Keratinocyte (primary cell): ENCODE results near the gene CTDSPL. TPM values are rescaled to one million over a fixed set of nuclear protein-coding genes. Genes with fewer than 3 reads are reported as not detected.

Experiments used
- DNase-seq: peaks from one replicate; pipeline ENCODE4 v3.0.0-alpha.2; 2011; ENCODE audit warnings: low read depth, missing footprints, low spot score
- FAIRE-seq: peaks from 2 replicates; lab custom pipeline; 2011; peaks lifted over from hg19 to GRCh38; lab: Jason Lieb, UNC
- H2AFZ ChIP-seq: 2 replicates; pipeline ENCODE4 v1.6.0; 2012; ENCODE audit warnings: low read length, control low read depth, inconsistent platforms; ENCODE audit not compliant: control insufficient read depth
- H3K27ac ChIP-seq: 2 replicates; pipeline ENCODE4 v1.5.1; 2011; ENCODE audit warnings: low read length; ENCODE audit not compliant: control insufficient read depth, insufficient read depth
- H3K27me3 ChIP-seq: 3 replicates; pipeline ENCODE4 v1.6.0; 2011; ENCODE audit warnings: low read length; ENCODE audit not compliant: control insufficient read depth, insufficient read depth; ENCODE audit errors: extremely low read depth
- H3K36me3 ChIP-seq, 2 experiments: 2 replicates in 1 of 2; 3 replicates in 1 of 2; pipeline ENCODE4 v1.5.1; 2011; ENCODE audit warnings: low read length in 2 of 2, mild to moderate bottlenecking in 1 of 2; ENCODE audit not compliant: control insufficient read depth in 2 of 2, insufficient read depth in 2 of 2; ENCODE audit errors: extremely low read depth in 1 of 2
- H3K4me1 ChIP-seq: 3 replicates; pipeline ENCODE4 v1.5.1; 2011; ENCODE audit warnings: low read length; ENCODE audit not compliant: control insufficient read depth, insufficient read depth; ENCODE audit errors: extremely low read depth
- H3K4me2 ChIP-seq: 3 replicates; pipeline ENCODE4 v1.6.0; 2011; ENCODE audit warnings: low read depth, low read length; ENCODE audit not compliant: control insufficient read depth, insufficient read depth; ENCODE audit errors: extremely low read depth
- H3K4me3 ChIP-seq, 3 experiments: fragments of 200-600 bp in 1 of 3; sonication (generic) in 1 of 3; 2 replicates in 2 of 3; 3 replicates in 1 of 3; pipeline ENCODE4 v1.5.1; 2011 to 2016; ENCODE audit warnings: low read length in 3 of 3, mild to moderate bottlenecking in 3 of 3, control low read depth in 2 of 3, inconsistent platforms in 1 of 3, low read depth in 1 of 3, mixed read lengths in 1 of 3, mixed run types in 1 of 3, moderate library complexity in 1 of 3; ENCODE audit not compliant: control insufficient read depth in 2 of 3, insufficient read depth in 2 of 3; ENCODE audit errors: extremely low read depth in 1 of 3
- H3K79me2 ChIP-seq: 2 replicates; pipeline ENCODE4 v1.6.0; 2012; ENCODE audit warnings: low read length; ENCODE audit not compliant: control insufficient read depth, insufficient read depth
- H3K9ac ChIP-seq: 3 replicates; pipeline ENCODE4 v1.6.0; 2011; ENCODE audit warnings: low read length; ENCODE audit not compliant: control insufficient read depth, insufficient read depth; ENCODE audit errors: extremely low read depth
- H3K9me1 ChIP-seq: 3 replicates; pipeline ENCODE4 v1.6.0; 2011; ENCODE audit warnings: low read length; ENCODE audit not compliant: control insufficient read depth, insufficient read depth; ENCODE audit errors: extremely low read depth
- H3K9me3 ChIP-seq: 2 replicates; pipeline ENCODE4 v1.5.1; 2012; ENCODE audit warnings: low read depth, low read length; ENCODE audit not compliant: control insufficient read depth
- H4K20me1 ChIP-seq: 3 replicates; pipeline ENCODE4 v1.6.0; 2011; ENCODE audit warnings: low read length; ENCODE audit not compliant: control insufficient read depth, insufficient read depth; ENCODE audit errors: extremely low read depth
- EZH2 ChIP-seq: IDR thresholded peaks from one replicate; pipeline ENCODE4 v1.6.1; 2012; ENCODE audit warnings: inconsistent platforms, mild to moderate bottlenecking, low read length, moderate library complexity
- dilution Hi-C: fragments of 300-500 bp; cut with MboI; formaldehyde crosslinking; loops from one replicate; pipeline ENCODE4 v1.7.0; 2020; ENCODE audit warnings: low sequenced_read_pairs; ENCODE audit not compliant: extremely low pct_ligation_motif_present
- polyA minus RNA-seq, 3 experiments: library from RNA; depleted of rRNA, polyadenylated mRNA; stranded (reverse); fragments of >200 nt; gene quantifications; 1 replicate in 1 of 3; 2 replicates in 1 of 3; 3 replicates in 1 of 3; pipeline ENCODE4 v1.2.3, GENCODE V29; 2011
- polyA plus RNA-seq, 5 experiments: library from polyadenylated mRNA; depleted of rRNA in 3 of 5; stranded (reverse) in 3 of 5; stranded (forward) in 1 of 5; unstranded in 1 of 5; fragments of >200 nt; gene quantifications; 1 replicate in 1 of 5; 2 replicates in 3 of 5; 3 replicates in 1 of 5; pipeline versions ENCODE4 v1.2.1 to v1.2.3, GENCODE V29; 2011 to 2012; ENCODE audit warnings: missing spikeins in 2 of 5, low read depth in 1 of 5, low replicate concordance in 1 of 5
- TF ChIP-seq, protein P1 (sequence below), 3 experiments: IDR thresholded peaks in 1 of 3; conservative IDR thresholded peaks in 1 of 3; optimal IDR thresholded peaks in 1 of 3; 2 replicates in 2 of 3; 3 replicates in 1 of 3; pipeline versions ENCODE3 to v1.5.1; 2011; ENCODE audit warnings: low read length in 3 of 3, mild to moderate bottlenecking in 3 of 3, moderate library complexity in 2 of 3, control low read depth in 1 of 3, inconsistent platforms in 1 of 3; ENCODE audit not compliant: insufficient read depth in 2 of 3; ENCODE audit errors: extremely low read depth in 1 of 3

The CTDSPL gene, protein sequence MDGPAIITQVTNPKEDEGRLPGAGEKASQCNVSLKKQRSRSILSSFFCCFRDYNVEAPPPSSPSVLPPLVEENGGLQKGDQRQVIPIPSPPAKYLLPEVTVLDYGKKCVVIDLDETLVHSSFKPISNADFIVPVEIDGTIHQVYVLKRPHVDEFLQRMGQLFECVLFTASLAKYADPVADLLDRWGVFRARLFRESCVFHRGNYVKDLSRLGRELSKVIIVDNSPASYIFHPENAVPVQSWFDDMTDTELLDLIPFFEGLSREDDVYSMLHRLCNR
- polyA plus RNA-seq = 77.7 to 83.2 TPM (median 83.0 TPM) in 3 replicates
- polyA plus RNA-seq (2011; ENCODE audit: low read depth) = 8.3 TPM
- polyA plus RNA-seq (2011; cell fraction: cytosol; rRNA removed) = 63.8 and 80.6 TPM in 2 replicates
- 62.6 and 70.5 TPM in 2 replicates for polyA plus RNA-seq (2011; cell fraction: nucleus; rRNA removed)
- 43.9 and 69.2 TPM in 2 replicates for polyA plus RNA-seq (2012; ENCODE audit: low replicate concordance)
- 104 to 118 TPM (median 106 TPM) in 3 replicates for polyA minus RNA-seq
- 52.8 TPM for polyA minus RNA-seq (2011; cell fraction: cytosol; rRNA and poly(A)+ RNA removed)
- 31.5 and 49.4 TPM in 2 replicates for polyA minus RNA-seq (2011; cell fraction: nucleus; rRNA and poly(A)+ RNA removed)

DNA sequence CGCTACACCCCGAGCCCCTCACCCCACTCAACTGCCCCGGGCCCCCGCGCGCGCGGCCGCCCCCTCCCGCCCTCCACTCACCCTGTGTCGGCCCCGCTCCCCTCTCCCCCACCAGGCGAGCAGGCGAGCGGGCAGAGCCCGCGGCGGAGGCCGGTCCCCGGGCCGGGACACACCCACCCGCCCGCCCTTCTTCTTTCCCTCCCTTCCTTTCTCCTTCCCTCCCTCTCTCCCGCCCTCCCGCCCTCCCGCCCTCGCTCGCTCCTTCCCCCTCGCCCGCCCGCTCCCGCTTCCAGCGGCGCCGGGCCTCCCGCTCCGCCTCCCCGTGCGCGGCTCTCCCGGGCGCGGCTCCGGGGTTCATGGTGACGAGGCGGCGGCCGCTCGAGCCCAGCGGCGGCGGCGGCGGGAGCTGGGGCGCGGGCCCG is at the start of gene CTDSPL:
Gene CTDSPL (plus strand): TSS at position 261 of the 422 bp plus-strand sequence. CDS start 320 bp downstream, outside the sequence.
- Histone ChIP-seq H3K27ac (peak within 1 kb of the TSS; percentile 70), H3K36me3 (no peaks in the 10 kb centered on the region), H3K27me3 (no peaks in the 10 kb centered on the region), H3K9me3 (no peaks in the 10 kb centered on the region), H3K79me2 (peaks cover 57% of the 10 kb centered on the region), H2AFZ (peak within 1 kb of the TSS; percentile 69), H4K20me1 (peaks cover 10% of the 10 kb centered on the region), H3K4me3 (peak within 1 kb of the TSS; percentile 58 to 88 (median 84)), H3K9ac (peak within 1 kb of the TSS; percentile 81), H3K4me2 (peak within 1 kb of the TSS; percentile 92), H3K9me1 (no peaks in the 10 kb centered on the region), H3K4me1 (peaks cover 47% of the 10 kb centered on the region)
- FAIRE-seq = no peak
- dilution Hi-C loops = no loop called here
- TF ChIP-seq EZH2 = no peak
- TF ChIP-seq, protein P1, sequence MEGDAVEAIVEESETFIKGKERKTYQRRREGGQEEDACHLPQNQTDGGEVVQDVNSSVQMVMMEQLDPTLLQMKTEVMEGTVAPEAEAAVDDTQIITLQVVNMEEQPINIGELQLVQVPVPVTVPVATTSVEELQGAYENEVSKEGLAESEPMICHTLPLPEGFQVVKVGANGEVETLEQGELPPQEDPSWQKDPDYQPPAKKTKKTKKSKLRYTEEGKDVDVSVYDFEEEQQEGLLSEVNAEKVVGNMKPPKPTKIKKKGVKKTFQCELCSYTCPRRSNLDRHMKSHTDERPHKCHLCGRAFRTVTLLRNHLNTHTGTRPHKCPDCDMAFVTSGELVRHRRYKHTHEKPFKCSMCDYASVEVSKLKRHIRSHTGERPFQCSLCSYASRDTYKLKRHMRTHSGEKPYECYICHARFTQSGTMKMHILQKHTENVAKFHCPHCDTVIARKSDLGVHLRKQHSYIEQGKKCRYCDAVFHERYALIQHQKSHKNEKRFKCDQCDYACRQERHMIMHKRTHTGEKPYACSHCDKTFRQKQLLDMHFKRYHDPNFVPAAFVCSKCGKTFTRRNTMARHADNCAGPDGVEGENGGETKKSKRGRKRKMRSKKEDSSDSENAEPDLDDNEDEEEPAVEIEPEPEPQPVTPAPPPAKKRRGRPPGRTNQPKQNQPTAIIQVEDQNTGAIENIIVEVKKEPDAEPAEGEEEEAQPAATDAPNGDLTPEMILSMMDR (optimal IDR thresholded peaks at IDR 0.05 in 1 of 3, IDR thresholded peaks at IDR 0.05 in 1 of 3, conservative IDR thresholded peaks at IDR 0.05 in 1 of 3; ENCODE audit: extremely low read depth in 1 of 3, insufficient read depth in 2 of 3, low read length in 3 of 3) = no peak
- no peak for DNase-seq

DNA sequence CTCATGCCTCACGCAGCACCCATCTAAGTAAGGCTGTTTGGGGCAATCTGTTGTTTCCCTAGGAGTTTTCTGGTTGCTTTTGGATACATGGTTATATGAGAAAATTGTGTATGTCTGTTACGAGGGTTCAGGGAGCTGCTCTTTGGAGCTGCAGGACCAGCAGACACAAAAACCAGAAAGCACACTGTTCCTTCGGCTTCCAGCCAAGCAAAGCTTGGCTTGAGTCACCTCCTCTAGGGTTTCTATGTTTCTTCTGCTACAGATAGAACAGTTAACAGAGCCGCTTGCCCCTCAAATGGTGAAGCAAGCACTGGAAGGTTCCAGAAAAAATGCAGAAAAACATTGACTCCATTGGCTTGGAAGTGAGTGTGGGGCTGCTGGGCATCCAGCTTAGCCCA is 49.2 kb upstream of the CTDSPL start:
- H3K9me1 ChIP-seq = no peaks in the 10 kb centered on the region
- H3K4me2 ChIP-seq = no peak overlapping the region
- no peak overlapping the region for H3K9ac ChIP-seq
- H3K79me2 ChIP-seq = no peaks in the 10 kb centered on the region
- H3K4me3 ChIP-seq = no peak overlapping the region
- no peaks in the 10 kb centered on the region for H3K4me1 ChIP-seq
- TF ChIP-seq EZH2 = no peak
- TF ChIP-seq, protein P1 (optimal IDR thresholded peaks at IDR 0.05 in 1 of 3, IDR thresholded peaks at IDR 0.05 in 1 of 3, conservative IDR thresholded peaks at IDR 0.05 in 1 of 3; ENCODE audit: extremely low read depth in 1 of 3, insufficient read depth in 2 of 3, low read length in 3 of 3) = no peak
- dilution Hi-C loops = no loop called here
- DNase-seq (no peak), FAIRE-seq (no peak)
- no peaks in the 10 kb centered on the region for H4K20me1 ChIP-seq
- H3K9me3 ChIP-seq = no peaks in the 10 kb centered on the region
- H3K27me3 ChIP-seq = no peaks in the 10 kb centered on the region
- H2AFZ ChIP-seq = no peak overlapping the region
- H3K27ac ChIP-seq = no peak overlapping the region
- H3K36me3 ChIP-seq = no peaks in the 10 kb centered on the region
